HG02885 (cell line): ENCODE results near the gene KLHL40.
A peak's percentile ranks its signal among the peaks of the same experiment; 100 is the strongest.

Experiments used
- ATAC-seq: cut with Tn5 transposase; IDR thresholded peaks from one replicate; pipeline ENCODE4 v1.9.1; 2021; ENCODE audit warnings: mild to moderate bottlenecking; ENCODE audit not compliant: unreplicated experiment, poor library complexity

KLHL40 gene

DNA sequence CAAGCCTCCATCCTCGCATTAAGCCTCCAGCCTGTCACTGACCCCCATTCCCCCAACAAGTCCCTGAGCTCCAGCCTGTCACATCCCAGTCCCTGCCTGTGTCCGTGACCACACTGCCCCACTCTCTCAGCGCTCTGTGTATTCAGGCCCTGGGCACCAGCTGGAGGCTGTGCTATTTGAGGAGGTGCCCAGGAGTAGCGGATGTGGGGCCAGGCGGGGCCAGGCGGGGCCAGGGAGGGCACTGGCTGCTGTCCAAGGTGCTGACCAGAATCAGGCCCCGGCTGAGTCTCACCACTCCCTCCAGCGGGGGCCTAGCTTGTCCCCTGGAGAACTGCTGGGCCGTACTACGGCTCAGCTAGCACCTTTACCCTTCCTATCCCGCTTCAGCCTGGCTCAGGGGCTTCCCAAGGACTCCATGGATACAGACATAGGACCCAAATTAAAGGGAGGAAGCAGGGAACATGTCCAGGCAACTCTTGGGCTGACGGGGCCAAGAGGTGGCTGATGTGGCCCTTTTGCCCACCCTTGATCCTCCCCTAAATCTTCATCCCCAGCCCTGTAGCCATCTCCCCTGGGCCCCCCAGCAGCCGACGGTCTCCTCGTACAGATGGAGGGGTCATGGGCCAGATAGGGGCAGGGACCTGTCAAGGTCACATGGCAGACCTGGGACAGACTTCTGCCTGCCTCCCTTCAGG is 16.2 kb downstream of the KLHL40 start:
- peak; percentile 48 for ATAC-seq

DNA sequence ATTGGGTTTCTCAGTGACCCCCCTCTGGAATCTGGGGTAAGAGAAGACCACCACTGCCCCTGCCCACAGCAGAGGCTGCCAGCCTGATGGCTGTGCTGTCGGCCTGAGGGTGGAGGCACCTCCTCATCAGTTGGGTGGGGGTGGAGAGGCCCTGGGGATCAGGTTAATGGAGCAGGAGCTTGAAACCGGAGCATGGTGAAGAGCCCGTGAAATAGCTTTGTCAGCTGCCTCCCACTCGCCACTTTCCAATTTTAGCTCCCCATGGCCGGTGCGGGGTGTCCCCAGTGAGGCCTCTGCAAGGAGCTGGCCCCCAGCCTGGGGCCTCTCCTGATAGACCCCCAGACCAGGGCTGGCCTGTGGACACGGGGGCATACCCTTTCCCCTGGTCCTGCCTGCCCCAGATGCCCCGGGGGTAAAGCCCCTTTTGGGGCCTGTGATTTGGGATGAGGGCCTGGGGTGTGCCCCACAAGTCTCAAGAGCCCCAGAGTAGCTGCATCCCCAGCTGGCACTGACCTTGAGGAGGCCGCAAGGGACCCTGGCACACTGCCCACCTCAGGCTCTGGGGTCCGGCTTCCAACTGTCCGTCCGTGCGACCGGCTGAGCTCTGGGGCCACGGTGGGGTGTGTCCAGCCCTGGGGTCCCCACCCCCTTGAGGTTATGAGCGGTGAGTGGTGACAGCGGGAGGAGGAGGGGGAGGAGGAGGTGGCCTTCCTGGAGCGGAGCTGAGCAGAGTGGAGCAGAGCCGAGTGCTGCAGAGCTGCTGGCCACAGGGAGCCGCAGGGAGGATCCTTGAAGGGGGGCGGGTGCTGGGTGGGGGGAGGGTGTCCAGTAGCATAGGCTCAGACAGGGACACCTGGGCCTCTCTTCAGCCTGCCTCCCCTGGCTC is 17.0 kb downstream of the KLHL40 start, which contains the start of gene HHATL:
Gene HHATL (minus strand): TSS at position 733 of the 886 bp plus-strand sequence. CDS start 1,972 bp downstream, outside the sequence.
- no peak for ATAC-seq

DNA sequence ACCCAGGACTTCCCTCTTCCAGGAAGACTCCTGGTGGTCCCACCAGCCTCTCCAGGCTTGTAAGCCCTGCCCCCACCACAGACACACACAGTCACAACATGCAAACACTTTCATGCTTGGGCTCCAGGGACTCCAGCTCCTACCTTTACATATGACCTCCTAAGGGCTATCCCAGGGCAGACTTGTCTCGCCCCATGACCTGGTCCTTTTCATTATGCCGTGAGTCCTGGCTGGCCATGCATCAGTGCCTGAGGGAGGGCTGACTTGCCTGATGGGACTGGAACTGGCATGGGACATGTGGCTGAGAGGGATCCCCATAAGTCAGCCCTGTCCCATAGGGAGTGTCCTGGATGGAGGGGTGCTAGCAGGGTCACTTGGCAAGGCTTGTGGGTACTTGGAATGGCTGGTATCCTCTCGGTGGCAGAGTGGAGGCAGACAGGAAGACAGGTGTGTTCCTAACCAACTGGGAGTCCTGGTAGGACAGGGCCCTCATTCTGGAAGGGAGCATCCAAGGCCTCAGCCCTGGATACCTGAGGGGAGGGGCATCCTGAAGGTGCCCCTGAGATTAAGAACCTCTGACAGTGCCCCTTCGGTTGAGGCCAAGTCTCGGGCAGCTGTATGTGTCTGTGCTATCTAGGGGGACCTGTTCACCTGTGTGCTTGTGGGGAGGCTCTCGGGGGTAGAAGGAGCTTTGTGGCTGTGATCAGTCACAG is 17.8 kb downstream of the KLHL40 start:
- ATAC-seq = no peak

DNA sequence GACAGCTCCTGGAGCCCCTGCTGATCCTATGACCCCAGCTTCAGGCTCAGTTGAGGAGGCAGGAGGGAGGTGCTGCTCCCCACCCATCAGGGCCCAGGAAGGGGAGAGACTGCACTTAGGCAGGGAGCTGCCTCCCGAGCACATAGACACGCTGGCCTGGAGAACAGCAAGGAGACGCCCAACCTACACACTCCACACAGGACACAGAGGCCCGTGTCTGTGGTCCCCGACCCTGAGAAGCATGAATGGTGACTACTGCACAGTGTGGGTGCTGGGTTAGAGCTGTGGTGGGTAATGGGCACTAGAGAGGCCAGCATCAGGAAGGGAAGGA is 18.3 kb downstream of the KLHL40 start:
- ATAC-seq = no peak

DNA sequence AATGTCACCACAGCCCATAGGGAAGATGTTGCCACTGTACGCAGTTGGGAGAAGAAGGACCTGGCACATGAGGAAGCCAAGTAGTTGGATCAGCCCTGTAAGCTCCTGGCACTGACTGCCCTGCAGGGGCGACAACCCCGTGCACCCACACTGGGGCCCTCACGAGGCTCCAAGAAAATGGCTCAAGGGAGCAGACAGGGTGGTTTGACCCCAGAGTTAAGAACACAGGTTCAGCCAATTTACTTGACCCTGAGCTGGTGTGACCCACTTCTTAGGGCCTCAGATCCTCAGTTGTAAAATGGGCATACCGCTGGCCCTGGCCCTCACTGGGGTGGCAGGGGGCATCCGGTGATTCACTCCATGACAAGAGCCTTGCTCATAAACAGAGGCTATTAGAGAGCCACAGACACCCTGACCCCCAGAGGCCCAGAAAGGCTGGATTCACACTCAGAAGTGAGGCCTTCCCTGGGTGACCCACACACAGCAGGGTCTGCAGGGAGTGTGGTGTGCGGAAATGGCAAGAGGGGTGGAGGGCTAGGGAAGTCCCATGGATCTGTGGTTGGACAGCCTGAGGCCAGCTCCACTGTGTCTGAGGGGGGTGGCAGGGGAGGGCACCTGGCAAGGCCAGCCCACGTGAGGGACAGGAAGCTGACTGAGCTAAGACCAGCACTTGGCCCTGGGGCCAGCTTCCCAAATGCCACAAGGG is 19.0 kb downstream of the KLHL40 start:
- ATAC-seq = no peak

DNA sequence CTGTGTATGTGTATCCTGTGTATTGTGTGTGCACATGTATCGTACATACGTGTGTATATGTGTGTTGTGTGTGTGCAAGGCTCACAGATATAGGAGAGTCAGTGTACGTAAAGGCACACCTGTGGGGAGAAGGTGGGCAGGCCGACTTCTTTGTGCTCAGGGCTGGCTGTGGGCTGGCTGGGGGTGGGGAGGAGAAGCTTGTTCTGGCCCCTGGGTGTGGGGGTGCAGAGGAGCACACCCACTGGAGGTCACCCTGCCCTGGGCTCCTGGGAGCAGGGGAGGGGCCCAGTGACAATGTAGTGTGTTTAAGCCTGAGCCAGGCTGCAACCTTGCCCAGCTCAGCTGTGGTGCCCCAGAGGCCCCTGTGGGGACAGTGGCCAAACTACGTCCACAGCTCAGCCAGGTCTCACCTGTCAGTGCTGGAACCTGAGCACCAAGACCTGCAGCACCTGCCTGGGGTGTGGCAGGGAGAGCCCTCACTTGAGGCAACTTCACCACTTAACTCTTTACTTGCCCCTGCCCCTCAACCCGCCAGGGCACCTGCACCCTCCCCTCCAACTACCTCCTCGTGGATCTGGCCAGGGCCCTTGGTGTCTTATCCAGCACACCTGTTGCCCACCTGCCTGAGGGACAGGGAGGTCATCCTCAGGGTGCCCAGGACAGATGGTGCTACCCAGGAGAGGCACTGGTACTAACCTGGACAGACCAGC is 19.9 kb downstream of the KLHL40 start:
- no peak for ATAC-seq

DNA sequence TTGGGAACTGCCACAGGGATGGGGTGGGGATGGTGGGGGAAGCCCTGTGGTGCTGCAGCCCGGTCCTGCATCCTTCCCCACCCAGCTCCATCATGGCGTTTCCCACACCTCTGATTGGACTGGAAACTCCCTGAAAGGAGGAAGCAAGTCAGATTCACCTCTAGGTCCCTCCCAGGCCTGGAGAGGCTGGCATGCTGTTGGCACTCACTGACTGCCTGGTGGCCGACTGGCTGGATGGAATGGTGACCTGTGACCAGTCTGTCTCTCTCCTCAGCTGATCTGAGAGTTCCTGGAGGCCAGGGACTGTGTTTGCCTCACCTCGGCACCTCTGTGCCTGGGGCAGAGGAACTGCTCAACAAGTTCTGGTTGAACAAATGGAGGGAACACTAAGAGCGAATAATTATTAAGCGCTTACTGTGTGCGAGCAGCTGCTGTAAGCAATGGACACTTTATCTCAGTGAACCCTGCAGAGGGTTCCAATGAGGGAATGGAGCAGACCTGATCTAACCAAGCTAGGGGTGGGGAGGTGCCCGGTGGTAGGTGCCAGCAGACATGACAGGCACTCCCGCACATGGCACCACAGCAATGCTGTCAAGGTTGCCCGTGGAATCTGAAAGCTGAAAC is 20.7 kb downstream of the KLHL40 start:
- no peak for ATAC-seq

DNA sequence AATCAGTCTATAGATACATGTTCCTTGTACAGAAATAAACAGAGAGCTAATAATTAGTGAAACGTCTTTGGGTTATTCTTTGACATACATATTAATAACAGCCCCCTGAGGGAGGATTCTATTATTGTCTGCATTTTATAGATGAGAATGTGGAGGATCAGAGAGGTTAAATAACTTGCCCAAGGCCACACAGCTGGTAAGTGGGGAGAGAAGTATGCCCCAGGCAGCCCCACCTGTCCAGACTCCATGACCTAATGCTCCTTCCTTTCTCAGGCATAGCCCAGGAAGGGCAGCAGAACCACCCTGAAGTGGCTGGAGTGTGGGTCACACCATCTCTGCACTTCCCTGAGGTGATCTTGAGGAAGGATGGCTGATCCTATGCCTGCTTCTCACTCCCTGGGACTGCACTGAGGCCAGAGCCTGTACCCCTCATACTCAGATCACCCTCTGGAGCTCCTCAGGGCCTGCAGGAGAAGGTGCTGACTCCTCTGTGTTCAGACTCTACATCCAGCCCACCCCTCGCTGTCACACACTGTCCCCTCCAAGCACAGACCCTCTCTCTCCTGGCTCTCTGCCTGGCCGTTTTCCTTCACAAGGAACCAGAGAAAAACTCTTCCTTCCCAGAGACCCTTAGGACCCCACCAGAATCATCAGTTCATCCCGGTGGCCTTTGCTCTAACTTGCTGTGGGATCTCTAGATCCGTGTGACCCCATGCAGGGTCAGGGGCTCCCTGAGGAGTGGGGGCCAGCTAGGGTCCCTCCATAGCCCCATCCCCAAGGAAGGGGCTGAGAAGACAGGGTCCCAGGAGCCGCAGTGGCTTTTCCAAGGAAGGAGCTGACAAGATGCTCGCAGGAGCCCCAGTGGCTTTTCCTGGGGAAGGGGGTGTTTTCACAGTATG is 21.6 kb downstream of the KLHL40 start:
- no peak for ATAC-seq

DNA sequence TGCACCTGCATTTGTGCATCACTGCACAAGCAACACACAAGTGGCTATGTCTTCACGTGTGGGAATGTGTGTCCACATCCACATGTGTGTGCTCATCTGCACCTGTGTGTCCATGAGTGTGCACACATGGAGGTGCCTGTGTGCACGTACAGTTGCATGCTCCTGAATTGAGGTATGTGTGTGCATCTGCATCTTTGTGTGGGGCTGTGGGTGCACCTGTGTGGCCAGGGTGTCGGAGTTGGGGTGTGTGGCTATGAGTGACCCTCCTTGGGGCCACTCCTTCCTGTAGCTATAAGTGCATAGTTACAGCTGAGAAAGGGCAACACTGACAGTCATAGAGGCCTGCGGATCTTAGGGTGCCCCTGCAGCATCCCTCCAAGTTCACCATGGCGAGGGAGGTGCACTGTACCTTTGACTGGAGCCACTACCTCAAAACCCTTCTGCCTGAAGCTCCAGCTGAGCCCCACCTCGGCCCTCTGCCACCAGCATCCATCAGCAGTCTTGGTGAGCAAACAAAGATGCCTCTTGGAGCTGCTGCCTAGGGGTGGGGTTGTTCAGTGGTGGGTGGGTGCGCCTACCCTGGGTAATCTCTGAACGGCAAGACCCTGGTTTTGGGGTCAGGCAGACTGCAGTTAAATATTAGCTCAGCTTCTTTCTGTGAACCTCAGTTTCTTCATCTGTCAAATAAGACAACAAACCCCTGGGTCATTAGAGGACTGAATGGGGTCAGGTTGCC is 22.5 kb downstream of the KLHL40 start:
- ATAC-seq = no peak

DNA sequence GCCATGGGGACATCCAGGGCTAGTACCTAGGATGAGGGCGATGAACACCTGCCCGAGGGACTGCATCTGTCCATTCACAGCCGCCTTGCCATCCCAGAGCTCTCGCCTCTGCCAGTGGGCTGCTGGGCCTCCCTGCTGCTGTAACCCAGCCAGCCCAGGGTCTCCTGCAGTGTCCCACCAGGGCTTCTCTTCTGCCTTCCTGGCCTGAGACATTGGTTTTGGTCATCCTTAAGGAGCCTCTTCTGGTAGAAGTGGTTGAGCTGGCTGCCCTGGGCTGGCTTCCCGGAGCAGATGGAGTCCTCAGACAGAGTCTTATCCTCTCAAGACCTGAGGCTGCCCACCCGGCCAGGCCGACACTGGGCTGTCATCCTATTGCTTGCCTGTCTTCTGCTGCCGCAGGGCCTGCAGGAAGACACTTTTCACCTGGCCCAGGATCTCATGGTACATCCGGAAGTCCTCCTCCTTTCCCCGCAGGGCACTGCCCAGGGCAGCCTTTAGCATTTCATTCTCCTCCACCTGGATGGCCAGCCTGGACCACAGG is 23.3 kb downstream of the KLHL40 start:
- ATAC-seq = no peak

DNA sequence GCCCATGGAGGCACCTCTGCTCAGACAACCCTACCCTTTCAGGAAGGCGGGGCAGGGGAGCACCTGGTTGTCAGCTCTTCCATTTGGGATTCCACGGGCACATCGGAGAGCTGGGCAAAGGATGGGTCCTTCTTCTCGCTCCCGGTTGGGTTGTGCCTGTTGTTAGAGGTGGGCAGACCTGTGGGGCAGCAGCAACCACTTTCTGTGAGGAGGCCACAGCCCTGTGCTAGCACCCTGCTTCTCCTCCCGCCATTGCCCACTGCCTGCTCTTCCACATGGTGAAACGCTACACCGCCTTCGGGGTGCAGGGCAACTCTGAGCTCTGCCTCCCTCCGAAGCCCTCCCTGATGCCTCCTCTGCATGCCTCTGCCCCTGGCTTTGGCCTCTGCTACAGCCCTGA is 24.3 kb downstream of the KLHL40 start:
- ATAC-seq = no peak

DNA sequence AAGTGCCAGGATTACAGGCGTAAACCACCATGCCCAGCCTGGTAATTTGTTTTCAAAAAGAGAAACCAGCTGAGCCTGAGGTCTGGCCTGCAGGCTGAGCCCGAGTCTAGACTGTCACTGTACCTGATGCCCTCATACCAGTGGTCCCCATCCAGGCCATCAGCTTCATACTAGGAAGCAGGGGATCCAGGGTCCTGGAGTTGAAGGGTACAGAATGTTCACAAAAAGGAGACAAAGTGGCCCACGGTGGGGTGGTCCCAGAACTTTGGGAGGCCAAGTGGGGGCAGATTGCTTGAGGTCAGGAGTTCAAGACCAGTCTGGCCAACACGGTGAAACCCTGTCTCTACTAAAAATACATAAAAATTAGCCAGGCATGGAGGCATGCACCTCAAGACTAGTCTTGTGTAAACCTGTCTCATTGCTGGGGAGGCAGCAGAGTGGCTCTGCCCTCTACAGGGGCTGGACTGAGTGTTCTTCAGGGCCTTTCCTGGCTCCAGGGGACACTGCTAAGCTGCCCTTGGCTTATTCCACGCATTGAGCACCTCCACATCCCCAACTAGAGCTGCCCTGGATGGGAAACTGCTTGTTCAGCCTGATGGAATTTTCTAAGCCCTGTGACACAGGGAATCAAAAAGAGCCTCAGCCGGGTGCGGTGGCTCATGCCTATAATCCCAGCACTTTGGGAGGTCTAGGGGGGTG is 25.1 kb downstream of the KLHL40 start:
- no peak for ATAC-seq

DNA sequence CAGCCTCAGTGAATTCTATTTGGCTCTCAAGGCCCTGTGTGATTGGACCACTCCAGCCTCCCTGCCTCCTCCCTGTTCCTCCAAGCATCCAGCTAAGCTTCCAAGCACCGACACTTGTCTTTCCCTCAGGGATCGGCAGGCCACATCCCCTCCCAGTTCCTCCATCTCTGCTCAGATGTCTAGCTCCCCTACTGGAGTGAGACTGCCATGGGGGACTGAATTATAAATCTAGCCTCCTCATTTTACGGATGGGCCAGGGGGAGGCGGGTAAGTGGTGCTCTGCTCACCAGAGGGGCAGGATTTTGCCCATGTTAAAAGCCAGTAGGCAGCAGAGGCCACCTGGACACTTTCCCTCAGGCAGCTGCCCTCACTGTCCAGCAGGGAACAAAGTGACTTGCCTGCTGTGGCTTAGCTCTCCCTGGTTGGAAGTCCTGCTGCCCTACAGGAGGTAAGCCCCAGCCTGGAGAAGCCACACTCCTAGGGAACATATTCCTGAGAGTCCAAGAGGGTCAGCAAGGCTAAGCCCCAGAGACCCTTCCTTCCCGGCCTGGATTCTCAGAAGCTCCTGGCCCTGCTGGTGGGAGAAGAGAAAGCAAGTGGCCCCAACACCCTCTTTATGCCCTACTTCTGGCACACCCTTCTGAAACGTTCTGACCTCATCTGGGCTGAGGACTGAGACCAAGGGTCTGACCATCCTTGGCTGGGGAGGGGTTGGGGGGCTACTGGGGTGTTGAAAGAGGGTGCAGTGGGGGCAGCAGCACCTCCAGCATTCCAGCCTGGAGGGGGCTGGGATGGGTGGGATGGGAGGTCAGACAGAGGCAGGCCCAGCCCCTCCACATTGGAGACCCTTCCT is 26.4 kb downstream of the KLHL40 start:
- no peak for ATAC-seq

DNA sequence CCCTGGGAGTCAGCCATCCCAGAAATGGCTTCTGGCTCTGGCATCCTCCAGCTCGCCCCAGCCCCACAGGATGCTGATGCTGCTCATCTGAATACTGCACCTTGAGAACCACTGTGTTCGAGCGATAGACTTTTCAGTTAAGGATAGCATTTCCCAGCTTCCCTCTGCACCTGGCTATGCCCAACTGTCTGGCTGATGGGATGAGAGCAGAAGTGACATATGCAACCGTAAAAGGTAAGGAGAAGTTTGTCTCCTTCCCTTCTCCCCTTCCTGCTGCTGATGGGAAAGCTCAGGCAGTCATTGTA is 27.0 kb downstream of the KLHL40 start:
- no peak for ATAC-seq

DNA sequence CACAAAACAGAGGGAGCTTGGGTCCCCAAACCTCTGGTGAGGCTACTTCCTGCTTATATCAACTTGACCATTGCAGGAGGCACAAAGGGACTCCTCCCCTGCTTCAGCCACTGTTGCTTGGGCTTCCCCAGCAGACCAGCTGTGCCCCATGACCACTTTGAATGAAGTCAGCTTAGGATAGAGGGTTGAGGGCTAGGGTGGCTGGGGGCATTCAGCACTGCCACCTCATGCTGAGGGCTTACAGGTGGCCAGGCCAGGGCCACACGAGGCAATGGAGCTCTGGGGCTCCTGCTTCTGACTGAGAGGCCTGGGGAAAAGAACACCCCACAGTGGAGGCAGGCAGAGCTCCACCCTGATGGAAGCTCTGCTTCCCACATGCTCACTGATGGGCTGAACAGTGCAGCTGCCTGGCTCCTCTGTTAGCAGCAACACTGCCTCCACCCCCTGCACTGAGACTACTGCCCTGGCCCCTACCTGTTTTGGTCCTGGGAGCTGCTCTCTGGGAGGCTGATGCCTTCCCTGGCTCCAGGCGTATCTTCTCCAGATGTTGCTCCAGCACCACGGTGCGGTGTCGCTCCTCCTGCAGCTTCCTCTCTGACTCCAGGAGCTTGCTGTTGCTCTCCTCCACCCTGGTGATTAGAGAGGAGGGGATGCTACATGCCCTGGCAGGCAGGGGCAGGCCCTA is 27.5 kb downstream of the KLHL40 start:
- ATAC-seq = no peak

DNA sequence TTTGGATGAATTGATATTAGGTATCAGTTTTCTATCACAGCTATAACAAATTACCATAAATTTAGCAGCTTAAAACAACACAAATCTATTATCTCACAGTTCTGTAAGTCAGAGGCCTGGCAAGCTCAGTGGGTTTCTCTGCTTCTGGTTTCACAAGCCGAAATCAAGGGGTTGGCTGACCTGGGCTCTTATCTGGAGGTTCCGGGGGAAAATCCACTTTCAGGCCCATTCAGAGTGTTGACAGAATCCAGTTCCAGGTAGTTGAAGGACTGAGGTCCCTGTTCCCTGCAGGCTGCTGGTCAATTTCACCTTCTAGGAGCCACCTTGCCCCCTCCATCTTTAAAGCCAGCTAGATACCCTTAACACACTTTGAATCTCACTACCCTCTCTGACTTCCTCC is 28.4 kb downstream of the KLHL40 start:
- no peak for ATAC-seq
